ENCODE measurements around the gene SMTNL1.

SMTNL1 gene

GRCh38 chr11:57547854-57548377 is 10.5 kb downstream of the SMTNL1 start:
- H3K36me3 ChIP-seq (replicated peaks; ENCODE audit: low read depth, low read length) = peaks cover 41% of the 10 kb centered on the region
- H3K27me3 ChIP-seq (ENCODE audit: low read depth, low read length) = no peaks in the 10 kb centered on the region
- TF ChIP-seq, protein P1, sequence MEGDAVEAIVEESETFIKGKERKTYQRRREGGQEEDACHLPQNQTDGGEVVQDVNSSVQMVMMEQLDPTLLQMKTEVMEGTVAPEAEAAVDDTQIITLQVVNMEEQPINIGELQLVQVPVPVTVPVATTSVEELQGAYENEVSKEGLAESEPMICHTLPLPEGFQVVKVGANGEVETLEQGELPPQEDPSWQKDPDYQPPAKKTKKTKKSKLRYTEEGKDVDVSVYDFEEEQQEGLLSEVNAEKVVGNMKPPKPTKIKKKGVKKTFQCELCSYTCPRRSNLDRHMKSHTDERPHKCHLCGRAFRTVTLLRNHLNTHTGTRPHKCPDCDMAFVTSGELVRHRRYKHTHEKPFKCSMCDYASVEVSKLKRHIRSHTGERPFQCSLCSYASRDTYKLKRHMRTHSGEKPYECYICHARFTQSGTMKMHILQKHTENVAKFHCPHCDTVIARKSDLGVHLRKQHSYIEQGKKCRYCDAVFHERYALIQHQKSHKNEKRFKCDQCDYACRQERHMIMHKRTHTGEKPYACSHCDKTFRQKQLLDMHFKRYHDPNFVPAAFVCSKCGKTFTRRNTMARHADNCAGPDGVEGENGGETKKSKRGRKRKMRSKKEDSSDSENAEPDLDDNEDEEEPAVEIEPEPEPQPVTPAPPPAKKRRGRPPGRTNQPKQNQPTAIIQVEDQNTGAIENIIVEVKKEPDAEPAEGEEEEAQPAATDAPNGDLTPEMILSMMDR (IDR thresholded peaks at IDR 0.05; ENCODE audit: low read depth, low read length) = no peak
- TF ChIP-seq EZH2phosphoT487 (IDR thresholded peaks at IDR 0.05; ENCODE audit: low read depth) = no peak
- H4K20me1 ChIP-seq (ENCODE audit: insufficient read depth, low read length) = no peaks in the 10 kb centered on the region
- no peaks in the 10 kb centered on the region for H3K79me2 ChIP-seq (ENCODE audit: low read length)
- H3K4me1 ChIP-seq (ENCODE audit: low read length) = peaks cover 20% of the 10 kb centered on the region
- no peaks in the 10 kb centered on the region for H3K9me3 ChIP-seq (ENCODE audit: insufficient read depth, low read length)
- H3K9ac ChIP-seq (ENCODE audit: low read length) = peak overlapping the region; percentile 59
- peak overlapping the region; percentile 12; the same call in 1 of the 2 replicates for H2AFZ ChIP-seq (ENCODE audit: low read depth, low read length)
- H3K4me2 ChIP-seq (ENCODE audit: low read length) = peak overlapping the region; percentile 79
- peak overlapping the region; percentile 90 for H3K27ac ChIP-seq (ENCODE audit: low read length)
- H3K4me3 ChIP-seq (ENCODE audit: low read length) = peak overlapping the region; percentile 43

GRCh38 chr11:57549983-57550382 is 12.6 kb downstream of the SMTNL1 start:
- H4K20me1 ChIP-seq (ENCODE audit: insufficient read depth, low read length) = no peaks in the 10 kb centered on the region
- H3K27ac ChIP-seq (ENCODE audit: low read length) = no peak overlapping the region
- no peaks in the 10 kb centered on the region for H3K79me2 ChIP-seq (ENCODE audit: low read length)
- H3K4me2 ChIP-seq (ENCODE audit: low read length) = no peak overlapping the region
- no peak for TF ChIP-seq EZH2phosphoT487 (IDR thresholded peaks at IDR 0.05; ENCODE audit: low read depth)
- TF ChIP-seq, protein P1 (IDR thresholded peaks at IDR 0.05; ENCODE audit: low read depth, low read length) = no peak
- H3K9me3 ChIP-seq (ENCODE audit: insufficient read depth, low read length) = no peaks in the 10 kb centered on the region
- H3K4me1 ChIP-seq (ENCODE audit: low read length) = peaks cover 20% of the 10 kb centered on the region
- H3K27me3 ChIP-seq (ENCODE audit: low read depth, low read length) = no peaks in the 10 kb centered on the region
- no peak overlapping the region for H3K4me3 ChIP-seq (ENCODE audit: low read length)
- H3K36me3 ChIP-seq (replicated peaks; ENCODE audit: low read depth, low read length) = peaks cover 58% of the 10 kb centered on the region
- no peak overlapping the region for H2AFZ ChIP-seq (ENCODE audit: low read depth, low read length)
- no peak overlapping the region for H3K9ac ChIP-seq (ENCODE audit: low read length)

- Histone ChIP-seq H3K4me1 (ENCODE audit: low read length) (peaks cover 22% of the 10 kb centered on the region), H3K27me3 (ENCODE audit: low read depth, low read length) (no peaks in the 10 kb centered on the region), H3K4me2 (ENCODE audit: low read length) (no peak overlapping the region), H3K79me2 (ENCODE audit: low read length) (no peaks in the 10 kb centered on the region), H3K36me3 (replicated peaks; ENCODE audit: low read depth, low read length) (peaks cover 73% of the 10 kb centered on the region), H3K4me3 (ENCODE audit: low read length) (no peak overlapping the region), H4K20me1 (ENCODE audit: insufficient read depth, low read length) (no peaks in the 10 kb centered on the region), H3K9me3 (ENCODE audit: insufficient read depth, low read length) (no peaks in the 10 kb centered on the region), H3K27ac (ENCODE audit: low read length) (no peak overlapping the region), H2AFZ (ENCODE audit: low read depth, low read length) (no peak overlapping the region), H3K9ac (ENCODE audit: low read length) (no peak overlapping the region)
- TF ChIP-seq EZH2phosphoT487 (IDR thresholded peaks at IDR 0.05; ENCODE audit: low read depth) = no peak
- TF ChIP-seq, protein P1 (IDR thresholded peaks at IDR 0.05; ENCODE audit: low read depth, low read length) = no peak
Observed at GRCh38 chr11:57551941-57552340, 14.5 kb downstream of the SMTNL1 start.

DNA sequence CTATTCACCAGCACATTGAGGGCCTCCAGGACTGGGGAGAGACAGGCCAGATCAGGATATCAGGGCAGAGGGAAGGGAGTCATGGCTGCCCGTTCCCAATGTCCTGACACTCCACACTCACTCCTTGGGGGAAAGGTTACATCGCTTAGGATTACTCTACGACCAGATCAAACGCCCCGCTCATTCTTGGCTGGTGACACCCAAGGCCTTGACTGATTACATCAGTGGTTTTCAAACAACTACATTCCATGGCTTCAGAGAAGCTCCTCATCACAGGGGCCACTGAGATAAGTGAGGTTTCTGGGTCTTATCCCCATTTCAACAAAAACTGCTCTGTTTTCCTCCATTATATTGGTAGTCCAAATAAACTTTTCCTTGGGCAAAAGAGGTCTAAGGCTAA is 15.1 kb downstream of the SMTNL1 start:
- TF ChIP-seq EZH2phosphoT487 (IDR thresholded peaks at IDR 0.05; ENCODE audit: low read depth) = no peak
- TF ChIP-seq, protein P1 (IDR thresholded peaks at IDR 0.05; ENCODE audit: low read depth, low read length) = no peak
- no peaks in the 10 kb centered on the region; the same call in 1 of the 2 replicates for H3K79me2 ChIP-seq (ENCODE audit: low read length)
- no peak overlapping the region for H3K9ac ChIP-seq (ENCODE audit: low read length)
- no peaks in the 10 kb centered on the region for H3K27me3 ChIP-seq (ENCODE audit: low read depth, low read length)
- H3K27ac ChIP-seq (ENCODE audit: low read length) = no peak overlapping the region
- H3K36me3 ChIP-seq (replicated peaks; ENCODE audit: low read depth, low read length) = peaks cover 71% of the 10 kb centered on the region
- H3K4me3 ChIP-seq (ENCODE audit: low read length) = no peak overlapping the region
- peaks cover under 1% of the 10 kb centered on the region; the same call in 1 of the 2 replicates for H3K9me3 ChIP-seq (ENCODE audit: insufficient read depth, low read length)
- H3K4me2 ChIP-seq (ENCODE audit: low read length) = no peak overlapping the region
- H4K20me1 ChIP-seq (ENCODE audit: insufficient read depth, low read length) = no peaks in the 10 kb centered on the region
- no peak overlapping the region for H2AFZ ChIP-seq (ENCODE audit: low read depth, low read length)
- H3K4me1 ChIP-seq (ENCODE audit: low read length) = peaks cover 22% of the 10 kb centered on the region
